MM.1S (cell line): Measurements from ENCODE around the gene UGT1A1.

Experiments used
- DNase-seq: peaks from one replicate; pipeline ENCODE4 v3.0.0-alpha.2; 2015
- H2AFZ ChIP-seq: fragments of 300-600 bp; sonication (generic); 2 replicates; pipeline ENCODE4 v1.6.0; 2016; ENCODE audit warnings: antibody characterized with exemption, low read length
- H3F3A ChIP-seq: fragments of 300-600 bp; sonication (generic); 2 replicates; pipeline ENCODE4 v1.6.1; 2016; ENCODE audit warnings: mild to moderate bottlenecking, antibody characterized with exemption, low read length, moderate library complexity, mixed read lengths; ENCODE audit not compliant: insufficient read depth
- H3K27ac ChIP-seq: fragments of 300-600 bp; sonication (generic); 2 replicates; pipeline ENCODE4 v1.5.1; 2016; ENCODE audit warnings: mild to moderate bottlenecking, low read length
- H3K27me3 ChIP-seq: fragments of 300-600 bp; sonication (generic); replicated peaks from 2 replicates; pipeline ENCODE4 v1.6.0; 2016; ENCODE audit warnings: low read length; ENCODE audit not compliant: insufficient read depth
- H3K36me3 ChIP-seq: fragments of 300-600 bp; sonication (generic); replicated peaks from 2 replicates; pipeline ENCODE4 v1.6.1; 2016; ENCODE audit warnings: mild to moderate bottlenecking, low read length, mixed read lengths; ENCODE audit not compliant: insufficient read depth
- H3K4me1 ChIP-seq: fragments of 300-600 bp; sonication (generic); 2 replicates; pipeline ENCODE4 v1.6.1; 2016; ENCODE audit warnings: low read length, mixed read lengths
- H3K4me2 ChIP-seq: fragments of 300-600 bp; sonication (generic); 2 replicates; pipeline ENCODE4 v1.6.0; 2016; ENCODE audit warnings: low read depth, low read length
- H3K4me3 ChIP-seq: fragments of 300-600 bp; sonication (generic); 2 replicates; pipeline ENCODE4 v1.5.1; 2016; ENCODE audit warnings: low read length, mixed read lengths
- H3K79me2 ChIP-seq: fragments of 300-600 bp; sonication (generic); 2 replicates; pipeline ENCODE4 v1.6.1; 2016; ENCODE audit warnings: mixed run types, low read length, mixed read lengths
- H3K9ac ChIP-seq: fragments of 300-600 bp; sonication (generic); 2 replicates; pipeline ENCODE4 v1.6.1; 2016; ENCODE audit warnings: low read length, mixed read lengths
- H3K9me2 ChIP-seq: fragments of 300-600 bp; sonication (generic); replicated peaks from 2 replicates; pipeline ENCODE4 v1.6.1; 2016; ENCODE audit warnings: mild to moderate bottlenecking, low read length, mixed read lengths; ENCODE audit not compliant: insufficient read depth
- H3K9me3 ChIP-seq: fragments of 300-600 bp; sonication (generic); replicated peaks from 2 replicates; pipeline ENCODE4 v1.6.1; 2016; ENCODE audit warnings: mild to moderate bottlenecking, low read length, mixed read lengths; ENCODE audit not compliant: insufficient read depth
- H4K20me1 ChIP-seq: fragments of 300-600 bp; sonication (generic); 2 replicates; pipeline ENCODE4 v1.6.1; 2016; ENCODE audit warnings: mild to moderate bottlenecking, low read length, moderate library complexity, mixed read lengths; ENCODE audit not compliant: insufficient read depth
- CTCF ChIP-seq: fragments of 300-600 bp; sonication (generic); IDR thresholded peaks from 2 replicates; pipeline ENCODE4 v1.5.1; 2016; ENCODE audit warnings: antibody characterized with exemption, low read length, mixed read lengths
- EZH2 ChIP-seq: fragments of 300-600 bp; sonication (generic); optimal IDR thresholded peaks from 2 replicates; pipeline ENCODE3; 2017; ENCODE audit warnings: low read depth, mild to moderate bottlenecking, antibody characterized with exemption, low read length, mixed read lengths
- EZH2phosphoT487 ChIP-seq: fragments of 300-600 bp; sonication (generic); IDR thresholded peaks from 2 replicates; pipeline ENCODE4 v1.6.1; 2018; ENCODE audit warnings: antibody characterized with exemption, low read length

Gene UGT1A1

GRCh38 chr2:233791883-233792329 is 31.8 kb downstream of the UGT1A1 start:
- no peaks in the 10 kb centered on the region for H3K9me3 ChIP-seq
- no peaks in the 10 kb centered on the region for H3K36me3 ChIP-seq
- no peaks in the 10 kb centered on the region for H3K79me2 ChIP-seq
- H3F3A ChIP-seq = no peaks in the 10 kb centered on the region
- no peak overlapping the region for H3K27ac ChIP-seq
- TF ChIP-seq CTCF (no peak), EZH2 (no peak), EZH2phosphoT487 (no peak)
- H3K4me2 ChIP-seq = no peak overlapping the region
- H3K9ac ChIP-seq = no peak overlapping the region
- no peak overlapping the region for H2AFZ ChIP-seq
- H3K9me2 ChIP-seq = no peaks in the 10 kb centered on the region
- H4K20me1 ChIP-seq = no peaks in the 10 kb centered on the region
- DNase-seq = no peak
- H3K4me3 ChIP-seq = no peak overlapping the region
- H3K27me3 ChIP-seq = no peaks in the 10 kb centered on the region
- no peaks in the 10 kb centered on the region for H3K4me1 ChIP-seq

GRCh38 chr2:233792720-233793119 is 32.6 kb downstream of the UGT1A1 start:
- Histone ChIP-seq H3K9me2 (no peaks in the 10 kb centered on the region), H3K27ac (no peak overlapping the region), H3K9ac (no peak overlapping the region), H3K4me3 (no peak overlapping the region), H3K4me1 (no peaks in the 10 kb centered on the region), H3F3A (no peaks in the 10 kb centered on the region), H3K79me2 (no peaks in the 10 kb centered on the region), H3K36me3 (no peaks in the 10 kb centered on the region), H3K27me3 (no peaks in the 10 kb centered on the region), H3K9me3 (no peaks in the 10 kb centered on the region), H4K20me1 (no peaks in the 10 kb centered on the region), H3K4me2 (no peak overlapping the region), H2AFZ (no peak overlapping the region)
- TF ChIP-seq EZH2phosphoT487 (no peak), CTCF (no peak), EZH2 (no peak)
- no peak for DNase-seq

- Histone ChIP-seq H3K4me1 (no peaks in the 10 kb centered on the region), H3F3A (no peaks in the 10 kb centered on the region), H3K4me2 (no peak overlapping the region), H2AFZ (no peak overlapping the region), H3K9ac (no peak overlapping the region), H3K36me3 (no peaks in the 10 kb centered on the region), H3K4me3 (no peak overlapping the region), H3K79me2 (no peaks in the 10 kb centered on the region), H3K27me3 (no peaks in the 10 kb centered on the region), H3K9me2 (no peaks in the 10 kb centered on the region), H4K20me1 (no peaks in the 10 kb centered on the region), H3K9me3 (no peaks in the 10 kb centered on the region), H3K27ac (no peak overlapping the region)
- no peak for TF ChIP-seq EZH2
- no peak for TF ChIP-seq EZH2phosphoT487
- no peak for TF ChIP-seq CTCF
- no peak for DNase-seq
Measured at GRCh38 chr2:233793465-233794127, 33.5 kb downstream of the UGT1A1 start.
